Measurements from ENCODE around the gene CLEC4C. TPM values are rescaled to one million over a fixed set of nuclear protein-coding genes. Genes with fewer than 3 reads are reported as not detected.
"Not testable (repeated sequence)": the region's sequence is repeated elsewhere in the genome, so short reads cannot be mapped to it uniquely, and the experiment has no call there.

The CLEC4C gene, protein sequence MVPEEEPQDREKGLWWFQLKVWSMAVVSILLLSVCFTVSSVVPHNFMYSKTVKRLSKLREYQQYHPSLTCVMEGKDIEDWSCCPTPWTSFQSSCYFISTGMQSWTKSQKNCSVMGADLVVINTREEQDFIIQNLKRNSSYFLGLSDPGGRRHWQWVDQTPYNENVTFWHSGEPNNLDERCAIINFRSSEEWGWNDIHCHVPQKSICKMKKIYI
- not detected for total RNA-seq

DNA sequence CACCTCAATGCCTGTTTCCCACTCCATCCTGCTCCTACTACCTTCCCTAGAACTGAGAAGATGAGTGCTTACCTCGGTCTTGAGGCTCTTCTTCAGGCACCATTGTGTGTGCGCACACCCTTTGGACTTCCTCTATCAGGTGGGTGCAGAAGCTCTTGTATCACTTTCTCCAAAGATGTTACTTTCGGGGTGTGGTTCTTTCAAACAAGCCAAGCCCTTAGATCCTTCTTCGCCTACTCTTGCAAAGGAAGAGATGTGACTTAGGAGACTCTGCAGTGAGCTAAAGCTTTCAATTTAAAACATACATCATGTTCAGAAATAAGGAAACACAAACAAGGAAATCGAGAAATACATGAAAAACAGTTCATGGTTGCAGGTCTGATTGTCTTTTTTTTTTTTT, at the start of gene CLEC4C:
Gene CLEC4C (minus strand): TSS at position 130 of the 400 bp plus-strand sequence. CDS start 27 bp downstream, at position 103.
- no peak within 1 kb of the TSS for H3K27ac ChIP-seq
- intact Hi-C loops (cut with DNase I): no loop called here
- no peak for DNase-seq (ENCODE audit: extremely low spot score in 2 of 2)
- no peaks in the 10 kb centered on the region for H3K9me3 ChIP-seq
- H3K4me1 ChIP-seq: no peaks in the 10 kb centered on the region
- H3K36me3 ChIP-seq: no peaks in the 10 kb centered on the region
- no peaks in the 10 kb centered on the region for H3K27me3 ChIP-seq
- no peak within 1 kb of the TSS for H3K4me3 ChIP-seq
- TF ChIP-seq, protein P1, sequence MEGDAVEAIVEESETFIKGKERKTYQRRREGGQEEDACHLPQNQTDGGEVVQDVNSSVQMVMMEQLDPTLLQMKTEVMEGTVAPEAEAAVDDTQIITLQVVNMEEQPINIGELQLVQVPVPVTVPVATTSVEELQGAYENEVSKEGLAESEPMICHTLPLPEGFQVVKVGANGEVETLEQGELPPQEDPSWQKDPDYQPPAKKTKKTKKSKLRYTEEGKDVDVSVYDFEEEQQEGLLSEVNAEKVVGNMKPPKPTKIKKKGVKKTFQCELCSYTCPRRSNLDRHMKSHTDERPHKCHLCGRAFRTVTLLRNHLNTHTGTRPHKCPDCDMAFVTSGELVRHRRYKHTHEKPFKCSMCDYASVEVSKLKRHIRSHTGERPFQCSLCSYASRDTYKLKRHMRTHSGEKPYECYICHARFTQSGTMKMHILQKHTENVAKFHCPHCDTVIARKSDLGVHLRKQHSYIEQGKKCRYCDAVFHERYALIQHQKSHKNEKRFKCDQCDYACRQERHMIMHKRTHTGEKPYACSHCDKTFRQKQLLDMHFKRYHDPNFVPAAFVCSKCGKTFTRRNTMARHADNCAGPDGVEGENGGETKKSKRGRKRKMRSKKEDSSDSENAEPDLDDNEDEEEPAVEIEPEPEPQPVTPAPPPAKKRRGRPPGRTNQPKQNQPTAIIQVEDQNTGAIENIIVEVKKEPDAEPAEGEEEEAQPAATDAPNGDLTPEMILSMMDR (IDR thresholded peaks at IDR 0.05): no peak
- no peak for TF ChIP-seq POLR2AphosphoS5 (IDR thresholded peaks at IDR 0.05; ENCODE audit: insufficient read depth in 1 of 2, low read depth in 1 of 2)
- TF ChIP-seq POLR2A (IDR thresholded peaks at IDR 0.05): no peak

DNA sequence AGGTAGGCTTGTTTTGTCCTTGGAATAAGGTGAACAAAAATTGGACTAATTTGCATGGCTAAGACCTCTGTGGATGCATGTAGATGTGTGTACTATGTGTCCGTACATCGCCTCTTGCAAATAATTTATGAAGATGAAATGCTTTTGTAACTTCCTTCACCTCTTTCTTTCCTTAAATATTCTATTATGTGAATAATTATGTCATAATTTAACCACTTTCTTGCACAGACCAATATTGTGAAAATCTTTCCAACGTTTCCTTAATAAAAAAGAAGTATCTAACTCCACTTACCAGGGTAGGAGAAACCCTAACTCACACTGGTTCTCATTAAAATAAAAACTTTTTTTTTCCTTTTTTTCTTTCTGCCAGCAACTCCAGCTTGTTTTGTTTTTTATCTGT, 46.0 kb upstream of the CLEC4C start:
- DNase-seq (ENCODE audit: extremely low spot score in 2 of 2): no peak
- TF ChIP-seq, protein P1 (IDR thresholded peaks at IDR 0.05): no peak
- TF ChIP-seq POLR2AphosphoS5 (IDR thresholded peaks at IDR 0.05; ENCODE audit: insufficient read depth in 1 of 2, low read depth in 1 of 2) (no peak), POLR2A (IDR thresholded peaks at IDR 0.05) (no peak)
- Histone ChIP-seq H3K9me3 (no peaks in the 10 kb centered on the region), H3K27me3 (no peaks in the 10 kb centered on the region), H3K4me3 (no peak overlapping the region), H3K36me3 (no peaks in the 10 kb centered on the region), H3K27ac (no peak overlapping the region), H3K4me1 (no peaks in the 10 kb centered on the region)
- intact Hi-C loops (cut with DNase I): no loop called here

DNA sequence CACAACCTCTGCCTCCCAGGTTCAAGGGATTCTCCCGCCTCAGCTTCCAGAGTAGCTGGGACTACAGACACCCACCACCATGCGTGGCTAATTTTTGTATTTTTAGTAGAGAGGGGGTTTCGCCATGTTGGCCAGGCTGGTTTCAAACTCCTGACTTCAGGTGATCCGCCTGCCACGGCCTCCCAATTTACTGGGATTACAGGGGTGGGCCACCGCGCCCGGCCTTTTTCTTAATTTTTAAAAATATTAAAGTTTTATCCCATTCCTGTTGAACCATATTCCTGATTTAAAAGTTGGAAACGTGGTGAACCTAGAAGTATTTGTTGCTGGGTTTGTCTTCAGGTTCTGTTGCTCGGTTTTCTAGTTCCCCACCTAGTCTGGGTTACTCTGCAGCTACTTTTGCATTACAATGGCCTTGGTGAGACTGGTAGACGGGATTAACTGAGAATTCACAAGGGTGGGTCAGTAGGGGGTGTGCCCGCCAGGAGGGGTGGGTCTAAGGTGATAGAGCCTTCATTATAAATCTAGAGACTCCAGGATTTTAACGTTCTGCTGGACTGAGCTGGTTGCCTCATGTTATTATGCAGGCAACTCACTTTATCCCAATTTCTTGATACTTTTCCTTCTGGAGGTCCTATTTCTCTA, 41.8 kb upstream of the CLEC4C start, which contains the start of gene NANOG:
Gene NANOG (plus strand): TSS at position 519 of the 645 bp plus-strand sequence. CDS start 213 bp downstream, outside the sequence.
- intact Hi-C loops (cut with DNase I); H3K4me3 ChIP-seq; H3K4me1 ChIP-seq; H3K9me3 ChIP-seq; DNase-seq (ENCODE audit: extremely low spot score in 2 of 2); H3K36me3 ChIP-seq; H3K27me3 ChIP-seq; H3K27ac ChIP-seq: not testable (repeated sequence)

DNA sequence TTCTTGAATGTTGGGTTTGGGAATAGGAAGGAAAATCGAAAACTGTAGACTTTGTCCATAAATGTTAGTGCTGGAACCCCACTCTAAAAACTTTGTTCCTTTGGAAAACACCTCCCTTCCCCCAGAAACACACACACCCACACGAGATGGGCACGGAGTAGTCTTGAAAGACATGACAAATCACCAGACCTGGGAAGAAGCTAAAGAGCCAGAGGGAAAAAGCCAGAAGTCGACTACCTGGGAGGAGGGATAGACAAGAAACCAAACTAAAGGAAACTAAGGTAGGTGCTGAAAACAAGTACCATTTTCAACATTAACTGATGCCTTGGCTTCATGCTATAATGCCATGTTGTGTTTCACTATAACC, 41.1 kb upstream of the CLEC4C start:
- H3K4me1 ChIP-seq: no peaks in the 10 kb centered on the region
- H3K9me3 ChIP-seq: no peaks in the 10 kb centered on the region
- H3K27me3 ChIP-seq: no peaks in the 10 kb centered on the region
- H3K4me3 ChIP-seq: no peak overlapping the region
- TF ChIP-seq POLR2A (IDR thresholded peaks at IDR 0.05) (no peak), POLR2AphosphoS5 (IDR thresholded peaks at IDR 0.05; ENCODE audit: insufficient read depth in 1 of 2, low read depth in 1 of 2) (no peak)
- TF ChIP-seq, protein P1 (IDR thresholded peaks at IDR 0.05): no peak
- H3K27ac ChIP-seq: no peak overlapping the region
- no peak for DNase-seq (ENCODE audit: extremely low spot score in 2 of 2)
- intact Hi-C loops (cut with DNase I): no loop called here
- H3K36me3 ChIP-seq: no peaks in the 10 kb centered on the region

DNA sequence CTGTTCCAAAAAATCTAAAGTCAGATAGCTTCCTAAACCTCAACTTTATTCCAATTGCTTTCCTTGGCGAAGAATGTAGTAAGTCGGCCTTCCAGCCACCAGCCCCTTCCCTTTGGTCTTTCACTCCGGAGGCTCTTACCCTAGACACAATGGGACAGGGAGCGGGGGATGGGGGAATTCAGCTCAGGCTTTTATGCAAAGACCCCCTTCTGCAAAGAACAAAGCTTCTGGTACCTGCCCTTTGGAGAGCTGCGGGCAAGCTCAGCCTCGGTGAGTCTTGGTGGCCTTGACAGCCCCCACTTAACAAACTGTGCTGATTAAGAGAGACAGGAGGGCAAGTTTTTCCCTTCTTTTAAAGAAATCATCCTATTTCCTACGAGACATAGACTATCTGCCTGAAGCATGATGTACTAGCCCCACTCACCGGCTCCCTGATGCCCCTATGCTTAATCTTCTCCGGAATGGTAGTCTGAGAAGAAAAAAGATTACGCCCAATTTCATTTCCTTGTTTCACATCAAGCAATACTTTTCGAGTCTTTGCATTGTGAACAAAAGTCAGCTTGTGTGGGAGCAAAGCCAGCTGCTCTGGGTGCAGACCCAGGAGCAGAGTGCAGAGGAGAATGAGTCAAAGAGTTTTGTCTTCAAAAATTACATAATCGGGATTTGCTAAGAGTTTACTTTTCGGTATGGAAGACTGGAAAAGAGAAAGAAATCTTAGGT, 40.6 kb upstream of the CLEC4C start:
- no peak overlapping the region for H3K4me3 ChIP-seq
- H3K27ac ChIP-seq: no peak overlapping the region
- H3K36me3 ChIP-seq: no peaks in the 10 kb centered on the region
- no peaks in the 10 kb centered on the region for H3K4me1 ChIP-seq
- TF ChIP-seq POLR2A (IDR thresholded peaks at IDR 0.05): no peak
- no peak for TF ChIP-seq POLR2AphosphoS5 (IDR thresholded peaks at IDR 0.05; ENCODE audit: insufficient read depth in 1 of 2, low read depth in 1 of 2)
- TF ChIP-seq, protein P1 (IDR thresholded peaks at IDR 0.05): no peak
- intact Hi-C loops (cut with DNase I): no loop called here
- H3K27me3 ChIP-seq: no peaks in the 10 kb centered on the region
- no peak for DNase-seq (ENCODE audit: extremely low spot score in 2 of 2)
- H3K9me3 ChIP-seq: no peaks in the 10 kb centered on the region

Data from vagina (tissue), 2 donors.